VCaP (cell line): ENCODE measurements around the gene SIM2.

Source experiments
- H3K27ac ChIP-seq: fragments of 450-650 bp; 2 replicates; pipeline ENCODE4 v1.5.1; 2017
- TF ChIP-seq, protein P1 (sequence below): fragments of 450-650 bp; conservative IDR thresholded peaks from 2 replicates; pipeline ENCODE4 v1.5.1; 2017; ENCODE audit warnings: mild to moderate bottlenecking, moderate library complexity

The SIM2 gene

DNA sequence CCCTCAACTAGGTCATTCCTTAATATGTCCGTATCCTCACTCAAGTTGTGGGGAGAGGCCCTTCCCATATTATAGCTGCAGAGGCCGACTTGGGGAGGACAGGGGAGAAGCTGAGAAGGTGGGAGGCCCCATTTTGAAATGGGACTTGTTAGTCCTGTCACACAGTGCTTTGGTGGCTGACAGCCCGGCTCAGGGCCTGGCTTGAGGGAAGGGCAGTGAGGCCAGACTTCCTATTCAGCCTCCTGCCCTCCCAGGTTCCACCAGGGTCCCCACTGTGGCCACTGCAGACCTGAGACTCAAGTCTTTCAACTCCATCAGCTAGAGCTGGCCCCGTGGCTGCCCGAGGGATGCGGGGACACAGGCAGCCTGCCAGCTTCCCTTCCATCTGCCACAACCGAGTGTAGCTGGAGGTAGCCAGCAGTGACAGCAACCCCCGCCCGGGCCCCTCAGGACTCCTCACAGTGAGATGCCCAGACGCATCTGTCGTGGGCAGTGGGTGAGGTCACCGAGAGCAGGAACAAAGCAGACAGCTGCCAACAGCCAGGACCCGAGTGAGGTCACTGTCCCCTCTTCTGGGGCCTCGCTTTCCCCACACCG, 36.9 kb downstream of the SIM2 start:
- TF ChIP-seq, protein P1, sequence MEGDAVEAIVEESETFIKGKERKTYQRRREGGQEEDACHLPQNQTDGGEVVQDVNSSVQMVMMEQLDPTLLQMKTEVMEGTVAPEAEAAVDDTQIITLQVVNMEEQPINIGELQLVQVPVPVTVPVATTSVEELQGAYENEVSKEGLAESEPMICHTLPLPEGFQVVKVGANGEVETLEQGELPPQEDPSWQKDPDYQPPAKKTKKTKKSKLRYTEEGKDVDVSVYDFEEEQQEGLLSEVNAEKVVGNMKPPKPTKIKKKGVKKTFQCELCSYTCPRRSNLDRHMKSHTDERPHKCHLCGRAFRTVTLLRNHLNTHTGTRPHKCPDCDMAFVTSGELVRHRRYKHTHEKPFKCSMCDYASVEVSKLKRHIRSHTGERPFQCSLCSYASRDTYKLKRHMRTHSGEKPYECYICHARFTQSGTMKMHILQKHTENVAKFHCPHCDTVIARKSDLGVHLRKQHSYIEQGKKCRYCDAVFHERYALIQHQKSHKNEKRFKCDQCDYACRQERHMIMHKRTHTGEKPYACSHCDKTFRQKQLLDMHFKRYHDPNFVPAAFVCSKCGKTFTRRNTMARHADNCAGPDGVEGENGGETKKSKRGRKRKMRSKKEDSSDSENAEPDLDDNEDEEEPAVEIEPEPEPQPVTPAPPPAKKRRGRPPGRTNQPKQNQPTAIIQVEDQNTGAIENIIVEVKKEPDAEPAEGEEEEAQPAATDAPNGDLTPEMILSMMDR = no peak
- peak overlapping the region; percentile 58 for H3K27ac ChIP-seq

DNA sequence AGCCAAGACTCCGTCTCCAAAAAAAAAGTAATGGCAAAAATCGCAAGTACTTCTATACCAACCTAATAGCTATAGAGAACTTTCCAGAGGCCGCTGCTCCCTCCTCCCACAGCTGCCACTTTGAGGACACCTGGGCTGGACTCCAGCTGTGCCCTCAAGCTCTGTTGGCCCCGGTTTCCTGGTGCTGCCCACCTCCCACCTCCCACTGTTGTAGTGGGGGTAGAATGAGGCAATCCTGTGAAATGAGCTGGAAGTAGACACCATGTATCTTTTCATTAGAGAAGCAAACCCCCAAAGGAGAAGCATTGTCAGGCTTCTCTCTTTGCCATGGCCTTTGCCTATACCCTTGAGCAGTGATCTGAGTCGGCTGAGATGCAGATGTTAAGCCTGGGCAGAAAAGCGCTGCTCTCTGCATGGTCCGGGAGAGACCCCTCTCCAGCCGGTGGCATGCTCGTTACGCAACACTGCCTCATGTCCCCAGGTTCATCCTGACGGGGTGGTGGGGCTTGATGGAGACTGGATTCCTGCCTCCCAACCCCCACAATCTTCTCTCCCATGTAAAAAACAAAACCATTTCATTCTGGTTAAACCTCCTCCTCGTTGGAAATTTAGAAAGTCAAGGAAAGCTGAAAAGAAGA, 39.7 kb downstream of the SIM2 start:
- TF ChIP-seq, protein P1 = no peak
- peak overlapping the region; percentile 49; the same call in 1 of the 2 replicates for H3K27ac ChIP-seq

DNA sequence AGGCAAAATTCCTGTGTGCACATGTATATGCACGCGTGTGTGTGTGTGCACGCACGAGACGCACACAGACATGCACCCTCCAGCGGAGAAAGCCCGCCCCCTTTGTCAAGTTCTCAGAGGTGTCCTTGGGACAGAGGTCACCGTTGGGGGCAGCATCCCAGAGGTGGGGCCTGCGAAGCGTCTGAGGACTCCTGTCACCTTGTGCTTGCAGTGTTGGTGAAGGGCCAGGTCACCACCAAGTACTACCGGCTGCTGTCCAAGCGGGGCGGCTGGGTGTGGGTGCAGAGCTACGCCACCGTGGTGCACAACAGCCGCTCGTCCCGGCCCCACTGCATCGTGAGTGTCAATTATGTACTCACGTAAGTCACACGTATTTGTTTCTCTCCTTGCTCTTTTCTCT, 42.6 kb downstream of the SIM2 start:
- TF ChIP-seq, protein P1 = no peak
- H3K27ac ChIP-seq = peak overlapping the region; percentile 49; the same call in 1 of the 2 replicates

DNA sequence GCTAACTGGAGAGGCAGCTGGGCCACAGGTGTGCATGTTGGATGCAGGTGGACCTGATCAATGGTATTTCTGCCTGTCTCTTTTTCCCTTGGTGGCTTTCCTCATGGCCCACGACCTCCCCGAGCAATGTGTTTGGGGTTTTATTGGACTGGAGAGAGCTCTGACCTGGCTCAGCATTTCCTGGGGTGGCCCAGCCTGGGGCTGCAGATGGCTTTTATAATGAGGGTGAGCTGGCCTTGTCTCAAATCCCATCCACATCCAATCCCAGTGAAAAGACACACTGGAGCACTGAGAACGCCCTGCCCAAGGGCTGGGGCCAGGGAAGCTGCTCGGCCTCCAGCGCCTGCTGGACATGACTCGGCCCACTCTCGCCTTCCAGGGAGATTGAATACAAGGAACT, 44.1 kb downstream of the SIM2 start:
- H3K27ac ChIP-seq = peak overlapping the region; percentile 49
- TF ChIP-seq, protein P1 = no peak

DNA sequence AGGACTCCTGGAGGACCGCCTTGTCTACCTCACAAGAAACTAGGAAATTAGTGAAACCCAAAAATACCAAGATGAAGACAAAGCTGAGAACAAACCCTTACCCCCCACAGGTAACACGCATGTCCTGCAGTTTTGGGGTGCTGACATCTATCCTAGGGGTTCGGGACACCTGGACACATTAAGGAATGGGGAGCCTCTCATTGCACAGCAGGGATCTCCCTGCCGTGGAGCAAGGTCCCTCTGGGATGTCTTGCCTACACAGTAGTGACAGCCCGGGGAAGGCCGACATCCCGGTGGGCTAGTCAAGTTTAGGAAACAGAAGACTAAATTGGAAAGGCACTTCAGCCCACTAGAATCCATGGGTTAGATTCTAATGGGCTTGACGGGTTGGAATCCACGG, 44.5 kb downstream of the SIM2 start:
- TF ChIP-seq, protein P1 = no peak
- peak overlapping the region; percentile 49 for H3K27ac ChIP-seq

DNA sequence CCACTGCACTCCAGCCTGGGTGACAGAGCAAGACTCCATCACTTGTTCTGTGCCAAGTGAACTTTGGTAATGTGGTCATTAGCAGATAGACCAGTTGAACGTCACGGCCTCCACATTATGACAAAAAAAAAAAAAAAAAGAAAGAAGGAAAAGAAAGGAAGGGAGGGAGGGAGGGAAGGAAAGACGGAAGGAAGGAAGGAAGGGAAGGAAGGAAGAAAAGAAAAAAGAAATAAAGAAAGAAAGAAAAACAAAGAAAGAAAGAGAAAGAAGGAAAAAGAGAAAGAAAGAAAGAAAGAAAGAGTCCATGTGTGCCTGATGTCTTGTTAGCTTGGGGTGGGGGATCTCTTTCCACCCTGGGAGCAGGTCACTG, 45.3 kb downstream of the SIM2 start:
- TF ChIP-seq, protein P1 = no peak
- H3K27ac ChIP-seq = peak overlapping the region; percentile 49

DNA sequence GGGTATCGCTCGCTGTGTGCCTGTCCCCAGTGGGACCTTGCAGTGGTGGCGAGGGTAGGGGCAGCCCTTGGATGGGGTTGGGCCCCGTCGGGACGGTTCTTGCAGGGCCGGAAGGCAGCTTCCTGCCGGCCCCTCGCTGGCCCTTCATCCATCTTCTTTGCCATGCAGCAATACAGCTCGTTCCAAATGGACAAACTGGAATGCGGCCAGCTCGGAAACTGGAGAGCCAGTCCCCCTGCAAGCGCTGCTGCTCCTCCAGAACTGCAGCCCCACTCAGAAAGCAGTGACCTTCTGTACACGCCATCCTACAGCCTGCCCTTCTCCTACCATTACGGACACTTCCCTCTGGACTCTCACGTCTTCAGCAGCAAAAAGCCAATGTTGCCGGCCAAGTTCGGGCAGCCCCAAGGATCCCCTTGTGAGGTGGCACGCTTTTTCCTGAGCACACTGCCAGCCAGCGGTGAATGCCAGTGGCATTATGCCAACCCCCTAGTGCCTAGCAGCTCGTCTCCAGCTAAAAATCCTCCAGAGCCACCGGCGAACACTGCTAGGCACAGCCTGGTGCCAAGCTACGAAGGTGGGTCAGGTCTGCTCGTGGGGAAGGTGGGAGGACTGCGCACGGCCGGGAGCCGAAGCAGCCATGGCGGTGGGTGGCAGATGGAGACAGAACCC, 45.8 kb downstream of the SIM2 start:
- peak overlapping the region; percentile 49 for H3K27ac ChIP-seq
- TF ChIP-seq, protein P1 = no peak
